IMR-90 (cell line): ENCODE results near the gene GSTO1. TPM values are rescaled to one million over a fixed set of nuclear protein-coding genes. Genes with fewer than 3 reads are reported as not detected.

ENCODE experiments used
- ATAC-seq: fragments of 200-7000 bp; cut with Tn5 transposase; 2 replicates; pipeline ENCODE4 v1.9.1; 2020; ENCODE audit warnings: low read depth, mild to moderate bottlenecking, moderate library complexity
- BruUV-seq: library from RNA; stranded (reverse); fragments of 400-500 nt; replicated peaks from 2 replicates; lab custom pipeline; 2021; lab: Mats Ljungman, UMichigan
- CTCF ChIA-PET: fragments of 300-600 bp; formaldehyde crosslinking; extraction: SDS; loops from one replicate; lab custom pipeline; 2021; ENCODE audit warnings: antibody characterized with exemption; lab: Yijun Ruan, JAX
- POLR2A ChIA-PET: fragments of 300-600 bp; sonication (Branson Sonifier 250); formaldehyde crosslinking; loops from one replicate; lab custom pipeline; 2022; ENCODE audit warnings: antibody characterized with exemption; ENCODE audit not compliant: unreplicated experiment; lab: Charles Lee
- DNase-seq: peaks from one replicate; pipeline ENCODE4 v3.0.0; 2013
- H2AFZ ChIP-seq: replicated peaks from 2 replicates; pipeline ENCODE3; 2013; ENCODE audit warnings: low read length, mild to moderate bottlenecking; ENCODE audit not compliant: poor library complexity
- H2AK5ac ChIP-seq: 2 replicates; pipeline ENCODE4 v1.6.1; 2013; ENCODE audit warnings: low read depth, low read length, inconsistent platforms
- H2AK9ac ChIP-seq: replicated peaks from 2 replicates; pipeline ENCODE3; 2013; ENCODE audit warnings: mild to moderate bottlenecking, low read depth, low read length, moderate library complexity; ENCODE audit not compliant: poor library complexity
- H2BK120ac ChIP-seq: 2 replicates; pipeline ENCODE4 v1.6.1; 2013; ENCODE audit warnings: low read depth, low read length, inconsistent platforms
- H2BK15ac ChIP-seq: 3 replicates; pipeline ENCODE4 v1.6.1; 2013; ENCODE audit warnings: low read depth, low read length, inconsistent platforms
- H2BK20ac ChIP-seq: 2 replicates; pipeline ENCODE4 v1.6.1; 2013; ENCODE audit warnings: low read depth, mild to moderate bottlenecking, inconsistent platforms, low read length, moderate library complexity
- H2BK5ac ChIP-seq: 2 replicates; pipeline ENCODE4 v1.6.1; 2013; ENCODE audit warnings: mild to moderate bottlenecking, low read depth, low read length, inconsistent platforms; ENCODE audit not compliant: poor library complexity, severe bottlenecking
- H3K14ac ChIP-seq: replicated peaks from 2 replicates; pipeline ENCODE4 v1.6.1; 2013; ENCODE audit warnings: low read depth, low read length, inconsistent platforms
- H3K18ac ChIP-seq: 2 replicates; pipeline ENCODE4 v1.6.1; 2013; ENCODE audit warnings: low read depth, low read length, control low read depth
- H3K23ac ChIP-seq: 2 replicates; pipeline ENCODE4 v1.6.1; 2013; ENCODE audit warnings: low read depth, low read length, inconsistent platforms
- H3K27ac ChIP-seq: 2 replicates; pipeline ENCODE4 v1.5.1; 2013; ENCODE audit warnings: mild to moderate bottlenecking, control low read depth, low read length; ENCODE audit not compliant: insufficient read depth
- H3K27me3 ChIP-seq: 2 replicates; pipeline ENCODE4 v1.6.1; 2013; ENCODE audit warnings: low read length; ENCODE audit not compliant: control insufficient read depth, insufficient read depth
- H3K36me3 ChIP-seq: 2 replicates; pipeline ENCODE4 v1.6.1; 2013; ENCODE audit warnings: low read length, mixed read lengths; ENCODE audit not compliant: control insufficient read depth, insufficient read depth
- H3K4ac ChIP-seq: 2 replicates; pipeline ENCODE4 v1.6.1; 2013; ENCODE audit warnings: low read depth, low read length, inconsistent platforms
- H3K4me1 ChIP-seq: 2 replicates; pipeline ENCODE4 v1.6.1; 2013; ENCODE audit warnings: low read length, mixed read lengths; ENCODE audit not compliant: control insufficient read depth, insufficient read depth
- H3K4me2 ChIP-seq: 2 replicates; pipeline ENCODE4 v1.6.1; 2013; ENCODE audit warnings: low read depth, mild to moderate bottlenecking, control low read depth, low read length, moderate library complexity
- H3K4me3 ChIP-seq: 2 replicates; pipeline ENCODE4 v1.5.1; 2013; ENCODE audit warnings: low read depth, mild to moderate bottlenecking, control low read depth, low read length, moderate library complexity; ENCODE audit not compliant: insufficient read depth
- H3K56ac ChIP-seq: 2 replicates; pipeline ENCODE4 v1.6.1; 2013; ENCODE audit warnings: low read length, inconsistent platforms; ENCODE audit not compliant: insufficient read depth; ENCODE audit errors: extremely low read depth
- H3K79me1 ChIP-seq, 2 experiments: 2 replicates each; pipeline ENCODE4 v1.6.1; 2013; ENCODE audit warnings: low read length in 2 of 2, inconsistent platforms in 1 of 2, low read depth in 1 of 2
- H3K9ac ChIP-seq: 2 replicates; pipeline ENCODE4 v1.6.1; 2013; ENCODE audit warnings: low read depth, low read length, control low read depth
- H3K9me1 ChIP-seq: 2 replicates; pipeline ENCODE4 v1.6.1; 2013; ENCODE audit warnings: low read length, inconsistent platforms; ENCODE audit not compliant: insufficient read depth
- H3K9me3 ChIP-seq: 2 replicates; pipeline ENCODE4 v1.6.1; 2013; ENCODE audit warnings: low read length; ENCODE audit not compliant: control insufficient read depth, insufficient read depth
- H4K20me1 ChIP-seq: 2 replicates; pipeline ENCODE4 v1.6.1; 2013; ENCODE audit warnings: low read length, inconsistent platforms; ENCODE audit not compliant: insufficient read depth
- H4K5ac ChIP-seq: 2 replicates; pipeline ENCODE4 v1.6.1; 2013; ENCODE audit warnings: mild to moderate bottlenecking, low read depth, low read length, control low read depth
- H4K8ac ChIP-seq, 2 experiments: 2 replicates each; pipeline ENCODE4 v1.6.1; 2013; ENCODE audit warnings: low read depth in 2 of 2, low read length in 2 of 2, control low read depth in 1 of 2, inconsistent platforms in 1 of 2
- H4K91ac ChIP-seq: 2 replicates; pipeline ENCODE4 v1.6.1; 2013; ENCODE audit warnings: low read depth, low read length, inconsistent platforms; ENCODE audit not compliant: insufficient read depth
- MAZ ChIP-seq: IDR thresholded peaks from 2 replicates; pipeline ENCODE4 v1.6.1; 2012; ENCODE audit warnings: low read depth, mild to moderate bottlenecking, low read length, improper control_type of control experiment, moderate library complexity, borderline replicate concordance
- NFE2L2 ChIP-seq: fragments of 150-350 bp; IDR thresholded peaks from 2 replicates; pipeline ENCODE4 v1.6.1; 2016; ENCODE audit warnings: low read depth, mild to moderate bottlenecking, low read length
- RCOR1 ChIP-seq: IDR thresholded peaks from 2 replicates; pipeline ENCODE4 v1.6.1; 2012; ENCODE audit warnings: mild to moderate bottlenecking, low read length, improper control_type of control experiment; ENCODE audit not compliant: insufficient replicate concordance
- RFX5 ChIP-seq: IDR thresholded peaks from 2 replicates; pipeline ENCODE4 v1.8.0; 2012; ENCODE audit warnings: low read depth, mild to moderate bottlenecking, low read length, moderate library complexity
- SMC3 ChIP-seq: fragments of 150-350 bp; IDR thresholded peaks from 2 replicates; pipeline ENCODE4 v1.6.1; 2016; ENCODE audit warnings: low read depth, mild to moderate bottlenecking, antibody characterized with exemption, low read length, moderate library complexity
- WGBS, 2 experiments: methylation state at CpG; one replicate each; pipeline versions ENCODE4 v1.1.5 to v1.1.7; 2013; ENCODE audit warnings: missing lambda C conversion rate in 2 of 2; ENCODE audit not compliant: insufficient read length in 1 of 2; ENCODE audit errors: extremely low coverage in 2 of 2; 5-methylcytosine and 5-hydroxymethylcytosine counted together
- dilution Hi-C: fragments of 300-500 bp; cut with HindIII; formaldehyde crosslinking; loops from one replicate; pipeline ENCODE4 v1.14.3; 2018; ENCODE audit warnings: low sequenced_read_pairs; ENCODE audit not compliant: unreplicated experiment
- in situ Hi-C: fragments of 300-500 bp; cut with MboI; formaldehyde crosslinking; loops from 3 replicates; pipeline ENCODE4 v1.14.3; 2019; ENCODE audit warnings: low sequenced_read_pairs, inconsistent platforms, mixed read lengths
- intact Hi-C: fragments of 100-400 bp; cut with micrococcal nuclease; formaldehyde crosslinking; loops from 2 replicates; pipeline ENCODE4 v1.10.0; 2022
- polyA plus RNA-seq, 3 experiments: library from polyadenylated mRNA; depleted of rRNA; stranded (reverse); fragments of >200 nt; gene quantifications; 2 replicates each; pipeline ENCODE4 v1.2.3, GENCODE V29; 2012; ENCODE audit warnings: low replicate concordance in 1 of 3
- total RNA-seq: library from RNA; depleted of rRNA; stranded (reverse); fragments of >200 nt; gene quantifications from 2 replicates; pipeline ENCODE4 v1.2.3, GENCODE V29; 2012
- TF ChIP-seq, protein P1 (sequence below): conservative IDR thresholded peaks from 2 replicates; pipeline ENCODE4 v1.5.1; 2012; ENCODE audit warnings: mild to moderate bottlenecking, low read depth, low read length, improper control_type of control experiment

Gene GSTO1
- total and polyA plus RNA-seq, 2 of the 4 experiments (the other 2 are of a cell fraction): 186 to 258 TPM

GRCh38 chr10:104286939-104287338 is 32.2 kb downstream of the GSTO1 start:
- BruUV-seq: no TSS peak

More at GRCh38 chr10:104286939-104287338, 32.2 kb downstream of the GSTO1 start:
- H3K4me3 ChIP-seq: no peak overlapping the region
- H2BK120ac ChIP-seq: no peak overlapping the region
- peaks cover 0 to under 1% of the 10 kb centered on the region in 2 experiments; a peak in 1 of 4 replicates for H3K79me1 ChIP-seq
- no peak overlapping the region for H2BK5ac ChIP-seq
- H4K91ac ChIP-seq: no peak overlapping the region
- H3K9ac ChIP-seq: no peak overlapping the region
- H3K4me1 ChIP-seq: no peaks in the 10 kb centered on the region; the same call in 1 of the 2 replicates
- no peak overlapping the region for H3K18ac ChIP-seq
- H2BK15ac ChIP-seq: no peak overlapping the region
- H3K56ac ChIP-seq: no peak overlapping the region
- H3K23ac ChIP-seq: no peak overlapping the region
- H4K20me1 ChIP-seq: no peaks in the 10 kb centered on the region
- ChIA-PET POLR2A (no interaction called here), CTCF (interaction anchor here (0.9 to 1.1 kb wide), 2 partner anchors 11 to 19 kb away, joined by 3 read pairs; no protein-coding TSS in a partner anchor)
- no peaks in the 10 kb centered on the region for H3K9me3 ChIP-seq
- H2AK9ac ChIP-seq: no peak overlapping the region
- ATAC-seq: no peak
- H3K4ac ChIP-seq: no peak overlapping the region
- no peak overlapping the region for H2BK20ac ChIP-seq
- dilution Hi-C loops: no loop called here
- no peaks in the 10 kb centered on the region for H3K27me3 ChIP-seq
- no peak overlapping the region for H4K8ac ChIP-seq
- H2AFZ ChIP-seq: no peak overlapping the region
- no peak overlapping the region for H2AK5ac ChIP-seq
- in situ Hi-C loops: no loop called here
- H3K14ac ChIP-seq: no peak overlapping the region
- no peak overlapping the region for H3K4me2 ChIP-seq
- no peaks in the 10 kb centered on the region for H3K36me3 ChIP-seq
- no peaks in the 10 kb centered on the region for H3K9me1 ChIP-seq
- no peak overlapping the region for H4K5ac ChIP-seq
- TF ChIP-seq RFX5 (no peak), MAZ (no peak), SMC3 (no peak), RCOR1 (no peak), NFE2L2 (no peak)
- TF ChIP-seq, protein P1, sequence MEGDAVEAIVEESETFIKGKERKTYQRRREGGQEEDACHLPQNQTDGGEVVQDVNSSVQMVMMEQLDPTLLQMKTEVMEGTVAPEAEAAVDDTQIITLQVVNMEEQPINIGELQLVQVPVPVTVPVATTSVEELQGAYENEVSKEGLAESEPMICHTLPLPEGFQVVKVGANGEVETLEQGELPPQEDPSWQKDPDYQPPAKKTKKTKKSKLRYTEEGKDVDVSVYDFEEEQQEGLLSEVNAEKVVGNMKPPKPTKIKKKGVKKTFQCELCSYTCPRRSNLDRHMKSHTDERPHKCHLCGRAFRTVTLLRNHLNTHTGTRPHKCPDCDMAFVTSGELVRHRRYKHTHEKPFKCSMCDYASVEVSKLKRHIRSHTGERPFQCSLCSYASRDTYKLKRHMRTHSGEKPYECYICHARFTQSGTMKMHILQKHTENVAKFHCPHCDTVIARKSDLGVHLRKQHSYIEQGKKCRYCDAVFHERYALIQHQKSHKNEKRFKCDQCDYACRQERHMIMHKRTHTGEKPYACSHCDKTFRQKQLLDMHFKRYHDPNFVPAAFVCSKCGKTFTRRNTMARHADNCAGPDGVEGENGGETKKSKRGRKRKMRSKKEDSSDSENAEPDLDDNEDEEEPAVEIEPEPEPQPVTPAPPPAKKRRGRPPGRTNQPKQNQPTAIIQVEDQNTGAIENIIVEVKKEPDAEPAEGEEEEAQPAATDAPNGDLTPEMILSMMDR: no peak
- WGBS, 2 experiments: 100% methylated on average over 1 of the region's 2 CpGs; no CpG with 5 or more reads in 1 of the 2 experiments
- intact Hi-C loops: no loop called here
- DNase-seq: no peak
- H3K27ac ChIP-seq: no peak overlapping the region
